GM12878 (cell line): ENCODE data around the gene HBD. TPM values are rescaled to one million over a fixed set of nuclear protein-coding genes. Genes with fewer than 3 reads are reported as not detected.

ENCODE experiments used
- ATAC-seq: fragments of 200-7000 bp; cut with Tn5 transposase; 3 replicates; pipeline ENCODE4 v1.9.1; 2020; ENCODE audit warnings: mild to moderate bottlenecking, moderate library complexity
- BruUV-seq: library from RNA; stranded (reverse); fragments of 400-500 nt; replicated peaks from 2 replicates; lab custom pipeline; 2021; lab: Mats Ljungman, UMichigan
- CTCF ChIA-PET: fragments of 300-600 bp; sonication (Branson Sonifier 250); formaldehyde crosslinking; extraction: SDS; loops from one replicate; lab custom pipeline; 2021; ENCODE audit warnings: inconsistent platforms; lab: Yijun Ruan, JAX
- POLR2A ChIA-PET: fragments of 350-600 bp; formaldehyde crosslinking; extraction: SDS; loops from one replicate; lab custom pipeline; 2021; ENCODE audit warnings: inconsistent platforms; lab: Charles Lee
- RAD21 ChIA-PET: fragments of 300-600 bp; sonication (Branson Sonifier 250); formaldehyde crosslinking; loops from one replicate; lab custom pipeline; 2023; ENCODE audit warnings: antibody characterized with exemption; ENCODE audit not compliant: unreplicated experiment; lab: Charles Lee
- SMC1A ChIA-PET: fragments of 300-600 bp; sonication (Branson Sonifier 250); formaldehyde crosslinking; loops from one replicate; lab custom pipeline; 2023; ENCODE audit not compliant: unreplicated experiment, uncharacterized antibody; lab: Charles Lee
- DNase-seq: peaks from one replicate; pipeline ENCODE4 v3.0.0-alpha.2; 2011; ENCODE audit warnings: low read depth, low spot score
- FAIRE-seq: peaks from 3 replicates; lab custom pipeline; 2011; peaks lifted over from hg19 to GRCh38; lab: Jason Lieb, UNC
- H2AFZ ChIP-seq: 2 replicates; pipeline ENCODE4 v1.6.0; 2011; ENCODE audit warnings: low read depth, low read length, control low read depth; ENCODE audit not compliant: control insufficient read depth
- H3K27ac ChIP-seq: 2 replicates; pipeline ENCODE4 v1.5.1; 2011; ENCODE audit warnings: control low read depth; ENCODE audit not compliant: control insufficient read depth, insufficient read depth
- H3K27me3 ChIP-seq, 2 experiments: replicated peaks in 1 of 2; 2 replicates each; pipeline versions ENCODE4 v1.6.0 to v1.6.1; 2011; ENCODE audit warnings: low read length in 1 of 2; ENCODE audit not compliant: control insufficient read depth in 2 of 2, insufficient read depth in 2 of 2
- H3K36me3 ChIP-seq, 2 experiments: 2 replicates each; pipeline ENCODE4 v1.5.1; 2011; ENCODE audit warnings: low read length in 1 of 2; ENCODE audit not compliant: control insufficient read depth in 2 of 2, insufficient read depth in 2 of 2
- H3K4me1 ChIP-seq: 2 replicates; pipeline ENCODE4 v1.6.1; 2011; ENCODE audit warnings: mild to moderate bottlenecking, low read length, moderate library complexity, mixed read lengths; ENCODE audit not compliant: control insufficient read depth, insufficient read depth
- H3K4me2 ChIP-seq: 2 replicates; pipeline ENCODE4 v1.6.0; 2011; ENCODE audit warnings: control low read depth; ENCODE audit not compliant: control insufficient read depth, insufficient read depth
- H3K4me3 ChIP-seq: fragments of 200-600 bp; sonication (generic); 2 replicates; pipeline ENCODE4 v1.5.1; 2016
- H3K79me2 ChIP-seq: 2 replicates; pipeline ENCODE4 v1.6.0; 2011; ENCODE audit warnings: low read length; ENCODE audit not compliant: control insufficient read depth, insufficient read depth
- H3K9ac ChIP-seq: 2 replicates; pipeline ENCODE4 v1.8.0; 2011; ENCODE audit warnings: low read length, control low read depth, mixed read lengths; ENCODE audit not compliant: control insufficient read depth, insufficient read depth
- H3K9me3 ChIP-seq: replicated peaks from 3 replicates; pipeline ENCODE4 v1.5.1; 2011; ENCODE audit warnings: mild to moderate bottlenecking, low read length; ENCODE audit not compliant: control insufficient read depth, insufficient read depth
- H4K20me1 ChIP-seq: 2 replicates; pipeline ENCODE4 v1.6.0; 2011; ENCODE audit not compliant: control insufficient read depth, insufficient read depth
- ASH2L ChIP-seq: fragments of 300-600, 200-600 bp; sonication (generic); IDR thresholded peaks from 2 replicates; pipeline ENCODE4 v1.6.1; 2017; ENCODE audit warnings: low read depth, mild to moderate bottlenecking, borderline replicate concordance
- CREB1 ChIP-seq: IDR thresholded peaks from 2 replicates; pipeline ENCODE4 v1.6.1; 2012; ENCODE audit warnings: low read depth, mild to moderate bottlenecking, inconsistent platforms
- CREM ChIP-seq: IDR thresholded peaks from 2 replicates; pipeline ENCODE4 v1.6.1; 2014; ENCODE audit warnings: antibody characterized with exemption, low read depth
- E2F8 ChIP-seq: fragments of 450-650 bp; IDR thresholded peaks from 2 replicates; pipeline ENCODE4 v1.6.1; 2018; ENCODE audit warnings: mild to moderate bottlenecking, low read depth, moderate library complexity; ENCODE audit not compliant: partially characterized antibody
- ELK1 ChIP-seq: IDR thresholded peaks from 2 replicates; pipeline ENCODE4 v1.6.1; 2012; ENCODE audit warnings: low read depth, low read length, improper control_type of control experiment
- IKZF1 ChIP-seq: fragments of 450-650 bp; conservative IDR thresholded peaks from 2 replicates; pipeline ENCODE4 v1.6.1; 2017; ENCODE audit warnings: antibody characterized with exemption, mild to moderate bottlenecking
- LARP7 ChIP-seq: fragments of 450-650 bp; IDR thresholded peaks from 2 replicates; pipeline ENCODE4 v1.6.1; 2017; ENCODE audit warnings: mild to moderate bottlenecking
- MTA2 ChIP-seq: fragments of 450-650 bp; IDR thresholded peaks from 2 replicates; pipeline ENCODE4 v1.6.1; 2016; ENCODE audit warnings: low read depth, mild to moderate bottlenecking, moderate library complexity
- MTA3 ChIP-seq: IDR thresholded peaks from 2 replicates; pipeline ENCODE4 v1.6.1; 2012; ENCODE audit warnings: low read length, inconsistent platforms, borderline replicate concordance
- NR2C2 ChIP-seq: IDR thresholded peaks from 2 replicates; pipeline ENCODE4 v1.6.1; 2011; ENCODE audit warnings: borderline replicate concordance, low read depth; ENCODE audit not compliant: control insufficient read depth, insufficient read length
- RFX5 ChIP-seq: IDR thresholded peaks from 2 replicates; pipeline ENCODE4 v1.6.1; 2011; ENCODE audit warnings: low read depth, low read length, improper control_type of control experiment
- WGBS: methylation state at CpG from one replicate; pipeline ENCODE4 v1.1.6; 2016; ENCODE audit warnings: low lambda C conversion rate; ENCODE audit not compliant: insufficient replicate concordance, insufficient coverage; ENCODE audit errors: missing lambda C conversion rate; 5-methylcytosine and 5-hydroxymethylcytosine counted together
- in situ Hi-C: fragments of 300-500 bp; cut with MboI; formaldehyde crosslinking; loops from 9 replicates; pipeline ENCODE4 v1.14.3; 2018; ENCODE audit warnings: mixed read lengths
- intact Hi-C: fragments of 100-400 bp; cut with micrococcal nuclease; formaldehyde crosslinking; loops from one replicate; pipeline ENCODE4 v1.14.2; 2022; ENCODE audit not compliant: unreplicated experiment
- polyA plus RNA-seq, 11 experiments: library from polyadenylated mRNA; depleted of rRNA in 4 of 11; unstranded in 6 of 11; stranded (reverse) in 5 of 11; fragments of >200 nt; fragmentation: Nextera tagmentation in 4 of 11; fragmentation: Illumina TruSeq in 1 of 11; extraction: Ambion mirVana in 4 of 11; extraction: Trizol in 1 of 11; gene quantifications; 1 replicate in 1 of 11; 2 replicates in 10 of 11; pipeline versions ENCODE4 v1.2.1 to v1.2.3, GENCODE V29; 2011 to 2016; ENCODE audit warnings: inconsistent platforms in 2 of 11, missing spikeins in 2 of 11, low read depth in 1 of 11
- total RNA-seq, 4 experiments: library from RNA; depleted of rRNA in 3 of 4; stranded (reverse); fragments of >200 nt in 3 of 4; fragmentation: Illumina TruSeq in 1 of 4; extraction: Trizol in 1 of 4; gene quantifications; 2 replicates each; pipeline versions ENCODE4 v1.2.1 to v1.2.3, GENCODE V29; 2013 to 2021
- TF ChIP-seq, protein P1 (sequence below): fragments of 450-650 bp; IDR thresholded peaks from 2 replicates; pipeline ENCODE4 v1.6.1; 2017; ENCODE audit warnings: mild to moderate bottlenecking, moderate library complexity
- TF ChIP-seq, protein P2 (sequence below): IDR thresholded peaks from 2 replicates; pipeline ENCODE4 v1.6.1; 2011; ENCODE audit warnings: mild to moderate bottlenecking, low read depth, low read length, moderate library complexity; ENCODE audit not compliant: insufficient replicate concordance

Gene HBD
- total and polyA plus RNA-seq, 10 of the 15 experiments (the other 5 are each of a cell fraction or from before 2014, with no cell fraction given), result 0.11 to 0.32 TPM; not detected in 8

- TF ChIP-seq, protein P1, sequence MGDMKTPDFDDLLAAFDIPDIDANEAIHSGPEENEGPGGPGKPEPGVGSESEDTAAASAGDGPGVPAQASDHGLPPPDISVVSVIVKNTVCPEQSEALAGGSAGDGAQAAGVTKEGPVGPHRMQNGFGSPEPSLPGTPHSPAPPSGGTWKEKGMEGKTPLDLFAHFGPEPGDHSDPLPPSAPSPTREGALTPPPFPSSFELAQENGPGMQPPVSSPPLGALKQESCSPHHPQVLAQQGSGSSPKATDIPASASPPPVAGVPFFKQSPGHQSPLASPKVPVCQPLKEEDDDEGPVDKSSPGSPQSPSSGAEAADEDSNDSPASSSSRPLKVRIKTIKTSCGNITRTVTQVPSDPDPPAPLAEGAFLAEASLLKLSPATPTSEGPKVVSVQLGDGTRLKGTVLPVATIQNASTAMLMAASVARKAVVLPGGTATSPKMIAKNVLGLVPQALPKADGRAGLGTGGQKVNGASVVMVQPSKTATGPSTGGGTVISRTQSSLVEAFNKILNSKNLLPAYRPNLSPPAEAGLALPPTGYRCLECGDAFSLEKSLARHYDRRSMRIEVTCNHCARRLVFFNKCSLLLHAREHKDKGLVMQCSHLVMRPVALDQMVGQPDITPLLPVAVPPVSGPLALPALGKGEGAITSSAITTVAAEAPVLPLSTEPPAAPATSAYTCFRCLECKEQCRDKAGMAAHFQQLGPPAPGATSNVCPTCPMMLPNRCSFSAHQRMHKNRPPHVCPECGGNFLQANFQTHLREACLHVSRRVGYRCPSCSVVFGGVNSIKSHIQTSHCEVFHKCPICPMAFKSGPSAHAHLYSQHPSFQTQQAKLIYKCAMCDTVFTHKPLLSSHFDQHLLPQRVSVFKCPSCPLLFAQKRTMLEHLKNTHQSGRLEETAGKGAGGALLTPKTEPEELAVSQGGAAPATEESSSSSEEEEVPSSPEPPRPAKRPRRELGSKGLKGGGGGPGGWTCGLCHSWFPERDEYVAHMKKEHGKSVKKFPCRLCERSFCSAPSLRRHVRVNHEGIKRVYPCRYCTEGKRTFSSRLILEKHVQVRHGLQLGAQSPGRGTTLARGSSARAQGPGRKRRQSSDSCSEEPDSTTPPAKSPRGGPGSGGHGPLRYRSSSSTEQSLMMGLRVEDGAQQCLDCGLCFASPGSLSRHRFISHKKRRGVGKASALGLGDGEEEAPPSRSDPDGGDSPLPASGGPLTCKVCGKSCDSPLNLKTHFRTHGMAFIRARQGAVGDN, result no peak
- no peak for TF ChIP-seq RFX5
- TF ChIP-seq, all 136 proteins: peak for 0
Measured at GRCh38 chr11:5277807-5278382, 43.6 kb upstream of the HBD start (continued).

GRCh38 chr11:5276697-5277096 lies 42.4 kb upstream of the HBD start:
- BruUV-seq, result no TSS peak
- intact Hi-C loops, result no loop called here
- Histone ChIP-seq H4K20me1 (no peaks in the 10 kb centered on the region), H3K27ac (no peak overlapping the region), H3K4me3 (no peak overlapping the region), H3K36me3 (no peaks in the 10 kb centered on the region), H3K9ac (no peak overlapping the region), H2AFZ (no peak overlapping the region), H3K79me2 (no peaks in the 10 kb centered on the region), H3K27me3 (no peaks in the 10 kb centered on the region), H3K4me2 (no peak overlapping the region), H3K4me1 (no peaks in the 10 kb centered on the region), H3K9me3 (no peaks in the 10 kb centered on the region)
- ChIA-PET POLR2A (no interaction called here), CTCF (no interaction called here), RAD21 (no interaction called here), SMC1A (interaction anchor here (1.3 to 1.8 kb wide), 2 partner anchors 9 to 15 kb away, joined by 3 to 4 read pairs; no protein-coding TSS in a partner anchor)
- ATAC-seq (no peak), FAIRE-seq (no peak), DNase-seq (no peak)
- in situ Hi-C loops, result no loop called here
- WGBS, result 0% methylated on average over 2 of the region's 2 CpGs
- TF ChIP-seq, protein P2, sequence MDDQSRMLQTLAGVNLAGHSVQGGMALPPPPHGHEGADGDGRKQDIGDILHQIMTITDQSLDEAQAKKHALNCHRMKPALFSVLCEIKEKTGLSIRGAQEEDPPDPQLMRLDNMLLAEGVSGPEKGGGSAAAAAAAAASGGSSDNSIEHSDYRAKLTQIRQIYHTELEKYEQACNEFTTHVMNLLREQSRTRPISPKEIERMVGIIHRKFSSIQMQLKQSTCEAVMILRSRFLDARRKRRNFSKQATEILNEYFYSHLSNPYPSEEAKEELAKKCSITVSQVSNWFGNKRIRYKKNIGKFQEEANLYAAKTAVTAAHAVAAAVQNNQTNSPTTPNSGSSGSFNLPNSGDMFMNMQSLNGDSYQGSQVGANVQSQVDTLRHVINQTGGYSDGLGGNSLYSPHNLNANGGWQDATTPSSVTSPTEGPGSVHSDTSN, result no peak
- TF ChIP-seq CREM, result no peak
- no peak for TF ChIP-seq CREB1
- no peak for TF ChIP-seq IKZF1
- no peak for TF ChIP-seq LARP7
- TF ChIP-seq RFX5, result no peak
- TF ChIP-seq ELK1, result no peak
- no peak for TF ChIP-seq E2F8
- no peak for TF ChIP-seq ASH2L
- no peak for TF ChIP-seq MTA2
- TF ChIP-seq NR2C2, result no peak
- no peak for TF ChIP-seq MTA3
